Fibroblast of lung (primary cell): ENCODE data around the gene UVRAG. TPM values are rescaled to one million over a fixed set of nuclear protein-coding genes. Genes with fewer than 3 reads are reported as not detected.

ENCODE experiments used
- DNase-seq, 2 donors: peaks; one replicate each; pipeline versions ENCODE4 v3.0.0 to v3.0.0-alpha.2; 2010; ENCODE audit warnings: low read depth in 2 of 2
- H2AFZ ChIP-seq: 2 replicates; pipeline ENCODE4 v1.5.1; 2012; ENCODE audit warnings: low read length, control low read depth, inconsistent platforms
- H3K27ac ChIP-seq: 2 replicates; pipeline ENCODE4 v1.5.1; 2011; ENCODE audit warnings: low read length, control low read depth; ENCODE audit not compliant: insufficient read depth
- H3K27me3 ChIP-seq: 2 replicates; pipeline ENCODE4 v1.5.1; 2011; ENCODE audit warnings: mild to moderate bottlenecking, low read length; ENCODE audit not compliant: control insufficient read depth, insufficient read depth
- H3K36me3 ChIP-seq: 2 replicates; pipeline ENCODE4 v1.5.1; 2011; ENCODE audit warnings: low read length; ENCODE audit not compliant: control insufficient read depth, insufficient read depth
- H3K4me1 ChIP-seq: 2 replicates; pipeline ENCODE4 v1.5.1; 2011; ENCODE audit warnings: low read length; ENCODE audit not compliant: control insufficient read depth, insufficient read depth; ENCODE audit errors: extremely low read depth
- H3K4me2 ChIP-seq: 2 replicates; pipeline ENCODE4 v1.5.1; 2011; ENCODE audit warnings: low read length, control low read depth; ENCODE audit not compliant: insufficient read depth; ENCODE audit errors: extremely low read depth
- H3K4me3 ChIP-seq, 4 experiments: fragments of 200-600 bp in 1 of 4; sonication (generic) in 1 of 4; replicated peaks in 1 of 4; 2 replicates each; pipeline ENCODE4 v1.5.1; 2011 to 2016; ENCODE audit warnings: low read length in 4 of 4, low read depth in 3 of 4, mild to moderate bottlenecking in 3 of 4, control low read depth in 2 of 4, inconsistent platforms in 1 of 4, mixed read lengths in 1 of 4; ENCODE audit not compliant: insufficient read depth in 1 of 4; ENCODE audit errors: control extremely low read depth in 1 of 4
- H3K79me2 ChIP-seq: 2 replicates; pipeline ENCODE4 v1.5.1; 2012; ENCODE audit warnings: mild to moderate bottlenecking, low read length, inconsistent platforms; ENCODE audit not compliant: control insufficient read depth, insufficient read depth
- H3K9ac ChIP-seq: 2 replicates; pipeline ENCODE4 v1.5.1; 2011; ENCODE audit warnings: mild to moderate bottlenecking, low read length, control low read depth; ENCODE audit not compliant: insufficient read depth
- H3K9me3 ChIP-seq: 2 replicates; pipeline ENCODE4 v1.5.1; 2012; ENCODE audit warnings: low read depth, low read length; ENCODE audit not compliant: control insufficient read depth, insufficient read depth
- H4K20me1 ChIP-seq: 2 replicates; pipeline ENCODE4 v1.5.1; 2011; ENCODE audit warnings: low read length; ENCODE audit not compliant: control insufficient read depth, insufficient read depth; ENCODE audit errors: extremely low read depth
- EZH2 ChIP-seq: IDR thresholded peaks from 2 replicates; pipeline ENCODE4 v1.5.1; 2012; ENCODE audit warnings: low read length, control low read depth, mild to moderate bottlenecking; ENCODE audit errors: missing control alignments
- polyA plus RNA-seq, 2 donors: library from polyadenylated mRNA; depleted of rRNA in 1 of 2; stranded (reverse) in 1 of 2; unstranded in 1 of 2; fragments of >200 nt; gene quantifications; 2 replicates each; pipeline ENCODE4 v1.2.1, GENCODE V29; 2011 to 2012; ENCODE audit warnings: missing spikeins in 1 of 2
- total RNA-seq: library from RNA; depleted of rRNA; stranded (reverse); fragments of >200 nt; gene quantifications from 2 replicates; pipeline ENCODE4 v1.2.1, GENCODE V29; 2014
- TF ChIP-seq, protein P1 (sequence below), 2 donors: IDR thresholded peaks in 1 of 2; conservative IDR thresholded peaks in 1 of 2; 1 replicate in 1 of 2; 2 replicates in 1 of 2; pipeline ENCODE4 v1.5.1; 2011 to 2012; ENCODE audit warnings: low read length in 2 of 2, control low read depth in 1 of 2, inconsistent platforms in 1 of 2, low read depth in 1 of 2, mild to moderate bottlenecking in 1 of 2

The UVRAG gene
- total and polyA plus RNA-seq, 2 donors (not counting 1 experiment from before 2014, with no cell fraction given): 15.8 to 22.1 TPM

GRCh38 chr11:75770102-75770501 lies 44.9 kb upstream of the UVRAG start:
- no peak overlapping the region for H3K27ac ChIP-seq

DNA sequence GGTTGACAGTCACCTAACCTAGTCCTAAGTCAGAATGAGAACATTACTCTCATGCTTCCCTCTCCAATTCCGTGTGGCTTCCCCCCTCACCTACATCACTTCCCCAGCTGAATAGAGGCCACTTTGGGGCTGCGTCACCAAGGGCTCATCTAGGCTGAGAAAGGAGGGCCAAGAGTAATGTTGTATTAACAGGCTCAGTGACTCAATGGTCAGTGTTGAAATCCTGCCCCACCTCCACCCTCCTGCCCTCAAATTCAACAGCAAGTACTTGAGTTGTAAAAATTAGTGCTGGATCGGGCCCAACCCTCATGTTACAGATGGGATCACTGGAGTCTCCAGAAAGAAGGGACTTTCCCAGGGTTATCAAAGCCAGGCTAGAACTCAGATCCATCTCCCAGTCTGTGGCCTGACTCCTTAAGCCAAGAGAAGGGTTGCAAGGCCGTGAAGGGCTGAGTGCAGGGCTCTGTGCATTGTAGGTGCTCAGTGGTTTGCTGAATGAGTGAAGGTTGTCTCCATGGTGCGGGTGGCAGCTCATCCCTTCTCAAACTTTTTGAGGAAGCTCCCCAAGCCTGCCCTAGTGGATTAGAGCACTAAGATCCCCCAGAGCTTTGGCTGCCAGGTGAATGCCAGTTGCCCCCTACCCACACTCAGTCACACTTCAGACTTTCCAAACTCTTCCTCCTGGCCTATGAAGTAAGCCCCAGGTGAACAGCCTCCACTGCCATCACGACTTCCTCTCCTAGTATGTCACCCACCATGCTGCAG lies 43.2 kb upstream of the UVRAG start:
- Histone ChIP-seq H3K9ac (no peak overlapping the region), H3K4me1 (no peaks in the 10 kb centered on the region), H3K36me3 (no peaks in the 10 kb centered on the region), H2AFZ (no peak overlapping the region), H3K4me3 (no peak overlapping the region), H3K79me2 (no peaks in the 10 kb centered on the region), H3K27me3 (peaks cover 39% of the 10 kb centered on the region), H3K4me2 (no peak overlapping the region), H3K27ac (no peak overlapping the region), H3K9me3 (no peaks in the 10 kb centered on the region), H4K20me1 (no peaks in the 10 kb centered on the region)
- DNase-seq: peak; percentile 50 to 83
- no peak for TF ChIP-seq EZH2
- TF ChIP-seq, protein P1, sequence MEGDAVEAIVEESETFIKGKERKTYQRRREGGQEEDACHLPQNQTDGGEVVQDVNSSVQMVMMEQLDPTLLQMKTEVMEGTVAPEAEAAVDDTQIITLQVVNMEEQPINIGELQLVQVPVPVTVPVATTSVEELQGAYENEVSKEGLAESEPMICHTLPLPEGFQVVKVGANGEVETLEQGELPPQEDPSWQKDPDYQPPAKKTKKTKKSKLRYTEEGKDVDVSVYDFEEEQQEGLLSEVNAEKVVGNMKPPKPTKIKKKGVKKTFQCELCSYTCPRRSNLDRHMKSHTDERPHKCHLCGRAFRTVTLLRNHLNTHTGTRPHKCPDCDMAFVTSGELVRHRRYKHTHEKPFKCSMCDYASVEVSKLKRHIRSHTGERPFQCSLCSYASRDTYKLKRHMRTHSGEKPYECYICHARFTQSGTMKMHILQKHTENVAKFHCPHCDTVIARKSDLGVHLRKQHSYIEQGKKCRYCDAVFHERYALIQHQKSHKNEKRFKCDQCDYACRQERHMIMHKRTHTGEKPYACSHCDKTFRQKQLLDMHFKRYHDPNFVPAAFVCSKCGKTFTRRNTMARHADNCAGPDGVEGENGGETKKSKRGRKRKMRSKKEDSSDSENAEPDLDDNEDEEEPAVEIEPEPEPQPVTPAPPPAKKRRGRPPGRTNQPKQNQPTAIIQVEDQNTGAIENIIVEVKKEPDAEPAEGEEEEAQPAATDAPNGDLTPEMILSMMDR (conservative IDR thresholded peaks at IDR 0.05 in 1 of 2, IDR thresholded peaks at IDR 0.05 in 1 of 2; ENCODE audit: low read depth in 1 of 2, low read length in 2 of 2): no peak

More at GRCh38 chr11:75770102-75770501, 44.9 kb upstream of the UVRAG start:
- Histone ChIP-seq H3K9ac (no peak overlapping the region), H2AFZ (no peak overlapping the region), H4K20me1 (no peaks in the 10 kb centered on the region), H3K4me3 (no peak overlapping the region), H3K4me2 (no peak overlapping the region), H3K36me3 (no peaks in the 10 kb centered on the region), H3K9me3 (no peaks in the 10 kb centered on the region), H3K4me1 (no peaks in the 10 kb centered on the region), H3K79me2 (no peaks in the 10 kb centered on the region), H3K27me3 (peaks cover 38% of the 10 kb centered on the region)
- DNase-seq: no peak
- peak; percentile 34 for TF ChIP-seq EZH2
- TF ChIP-seq, protein P1 (conservative IDR thresholded peaks at IDR 0.05 in 1 of 2, IDR thresholded peaks at IDR 0.05 in 1 of 2; ENCODE audit: low read depth in 1 of 2, low read length in 2 of 2): no peak

- H3K9ac ChIP-seq: no peak overlapping the region
- no peak overlapping the region for H3K4me2 ChIP-seq
- H3K79me2 ChIP-seq: no peaks in the 10 kb centered on the region
- H4K20me1 ChIP-seq: no peaks in the 10 kb centered on the region
- H3K27ac ChIP-seq: no peak overlapping the region
- DNase-seq: no peak
- no peaks in the 10 kb centered on the region for H3K4me1 ChIP-seq
- H3K9me3 ChIP-seq: no peaks in the 10 kb centered on the region
- no peaks in the 10 kb centered on the region for H3K36me3 ChIP-seq
- no peak overlapping the region for H2AFZ ChIP-seq
- H3K4me3 ChIP-seq: no peak overlapping the region
- H3K27me3 ChIP-seq: peaks cover 24% of the 10 kb centered on the region
- TF ChIP-seq, protein P1 (conservative IDR thresholded peaks at IDR 0.05 in 1 of 2, IDR thresholded peaks at IDR 0.05 in 1 of 2; ENCODE audit: low read depth in 1 of 2, low read length in 2 of 2): no peak
- no peak for TF ChIP-seq EZH2
Measured at GRCh38 chr11:75773595-75774353, 41.2 kb upstream of the UVRAG start.
